K562 (cell line): ENCODE results near the gene ATP6V0C. TPM values are rescaled to one million over a fixed set of nuclear protein-coding genes. Genes with fewer than 3 reads are reported as not detected.

ENCODE experiments used
- C11orf30 ChIP-seq: fragments of 450-650 bp; IDR thresholded peaks from 2 replicates; pipeline ENCODE4 v1.6.1; 2016; ENCODE audit warnings: low read depth, mild to moderate bottlenecking
- CTCFL ChIP-seq: IDR thresholded peaks from 2 replicates; pipeline ENCODE4 v1.6.1; 2011; ENCODE audit warnings: borderline replicate concordance, low read depth, mild to moderate bottlenecking, moderate library complexity, low read length; ENCODE audit not compliant: insufficient read depth, poor library complexity, severe bottlenecking
- DPF2 ChIP-seq: fragments of 450-650 bp; IDR thresholded peaks from 2 replicates; pipeline ENCODE4 v1.6.1; 2016
- FOXK1 ChIP-seq: sonication (generic); formaldehyde crosslinking; IDR thresholded peaks from 2 replicates; pipeline ENCODE4 v1.8.0; 2022; ENCODE audit warnings: missing genetic modification reagents, mild to moderate bottlenecking, borderline replicate concordance
- HDAC1 ChIP-seq, 2 experiments: fragments of 450-650 bp; IDR thresholded peaks; 2 replicates each; pipeline ENCODE4 v1.6.1; 2016 to 2017; ENCODE audit warnings: inconsistent platforms in 1 of 2, mild to moderate bottlenecking in 1 of 2, moderate library complexity in 1 of 2
- HDAC8 ChIP-seq: fragments of 450-650 bp; IDR thresholded peaks from 2 replicates; pipeline ENCODE4 v1.6.1; 2016; ENCODE audit warnings: mild to moderate bottlenecking, missing genetic modification characterization, moderate library complexity, missing compliant biosample characterization
- LEF1 ChIP-seq: fragments of 450-650 bp; IDR thresholded peaks from 2 replicates; pipeline ENCODE4 v1.6.1; 2016; ENCODE audit warnings: mild to moderate bottlenecking
- MNT ChIP-seq, 2 experiments: fragments of 450-650 bp; conservative IDR thresholded peaks; 2 replicates each; pipeline ENCODE4 v1.6.1; 2017; ENCODE audit warnings: mild to moderate bottlenecking in 2 of 2, moderate library complexity in 2 of 2
- MYC ChIP-seq, 2 experiments: fragments of 250-450 bp in 1 of 2; sonication (Bioruptor Pico) in 1 of 2; IDR thresholded peaks; 2 replicates each; pipeline versions ENCODE4 v1.5.1 to v1.6.1; 2012 to 2021; ENCODE audit warnings: low read depth in 2 of 2, borderline replicate concordance in 1 of 2, improper control_type of control experiment in 1 of 2, low read length in 1 of 2, mild to moderate bottlenecking in 1 of 2, moderate library complexity in 1 of 2
- NR4A1 ChIP-seq, 2 experiments: fragments of 250-450 bp in 1 of 2; fragments of 450-650 bp in 1 of 2; sonication (Bioruptor Pico) in 1 of 2; IDR thresholded peaks; 2 replicates each; pipeline versions ENCODE4 v1.4.0 to v1.6.1; 2016 to 2020; ENCODE audit warnings: mild to moderate bottlenecking in 2 of 2, missing compliant biosample characterization in 1 of 2, missing genetic modification characterization in 1 of 2, moderate library complexity in 1 of 2
- POLR2AphosphoS5 ChIP-seq: IDR thresholded peaks from 2 replicates; pipeline ENCODE4 v1.6.1; 2011; ENCODE audit warnings: mild to moderate bottlenecking, low read depth, low read length, moderate library complexity; ENCODE audit not compliant: control insufficient read depth, insufficient read depth
- PRDM10 ChIP-seq: fragments of 450-650 bp; IDR thresholded peaks from 2 replicates; pipeline ENCODE4 v1.6.1; 2018; ENCODE audit not compliant: partially characterized antibody
- RBBP5 ChIP-seq: fragments of 200-600 bp; sonication (generic); IDR thresholded peaks from 2 replicates; pipeline ENCODE4 v1.6.1; 2012; ENCODE audit warnings: borderline replicate concordance, mild to moderate bottlenecking, low read length, control low read depth, inconsistent platforms; ENCODE audit not compliant: insufficient read depth, poor library complexity, severe bottlenecking
- RBM22 ChIP-seq: fragments of 200-400 bp; formaldehyde crosslinking; IDR thresholded peaks from 2 replicates; pipeline ENCODE4 v1.6.1; 2018; ENCODE audit warnings: low read length, low read depth; ENCODE audit not compliant: poor library complexity, severe bottlenecking
- TAF1 ChIP-seq: IDR thresholded peaks from 2 replicates; pipeline ENCODE4 v1.6.1; 2011; ENCODE audit warnings: mild to moderate bottlenecking, low read length, moderate library complexity; ENCODE audit not compliant: insufficient read depth, control insufficient read depth, severe bottlenecking; ENCODE audit errors: extremely low read depth
- TAF15 ChIP-seq: fragments of 200-400 bp; formaldehyde crosslinking; IDR thresholded peaks from 2 replicates; pipeline ENCODE4 v1.6.1; 2017; ENCODE audit warnings: mild to moderate bottlenecking, low read depth, low read length, moderate library complexity
- TCF7 ChIP-seq: sonication (generic); IDR thresholded peaks from 2 replicates; pipeline ENCODE4 v1.6.1; 2016; ENCODE audit warnings: antibody characterized with exemption, borderline replicate concordance
- polyA plus RNA-seq, 8 experiments: library from polyadenylated mRNA; depleted of rRNA in 4 of 8; stranded (reverse) in 5 of 8; unstranded in 3 of 8; fragments of >200 nt; fragmentation: Nextera tagmentation in 2 of 8; fragmentation: Illumina TruSeq in 1 of 8; extraction: Ambion mirVana in 2 of 8; extraction: Trizol in 1 of 8; gene quantifications; 2 replicates each; pipeline versions ENCODE4 v1.2.1 to v1.2.3, GENCODE V29; 2011 to 2014; ENCODE audit warnings: inconsistent platforms in 1 of 8, missing spikeins in 1 of 8
- total RNA-seq, 7 experiments: library from RNA; depleted of rRNA in 6 of 7; stranded (reverse); fragments of >200 nt in 6 of 7; fragmentation: Illumina TruSeq in 2 of 7; extraction: Trizol in 2 of 7; gene quantifications; 2 replicates each; pipeline versions ENCODE4 v1.2.1 to v1.2.3, GENCODE V29; 2011 to 2021; ENCODE audit warnings: low replicate concordance in 1 of 7

ATP6V0C gene
- total and polyA plus RNA-seq, 9 of the 15 experiments (the other 6 are each of a cell fraction or from before 2014, with no cell fraction given), result 2.9 to 228 (median 22.7) TPM

- TF ChIP-seq RBM22 (peak; percentile 88), POLR2AphosphoS5 (0 out of 2 replicates have a peak, but pooled peaks have one; percentile 28), DPF2 (0 out of 2 replicates have a peak, but pooled peaks have one; percentile 37), C11orf30 (peak; percentile 51; the same call in 1 of the 2 replicates), RBBP5 (peak; percentile 49), MNT (conservative IDR thresholded peaks at IDR 0.05) (peak in 1 of 2 experiments; percentile 65; a peak in 3 of 4 replicates), LEF1 (0 out of 2 replicates have a peak, but pooled peaks have one; percentile 33), TAF1 (peak; percentile 30), FOXK1 (CRISPR knock-in tag) (0 out of 2 replicates have a peak, but pooled peaks have one; percentile 65), CTCFL (peak; percentile 74), HDAC1 (IDR thresholded peaks at IDR 0.05) (peak in 1 of 2 experiments; percentile 67; a peak in 2 of 4 replicates), HDAC8 (tag) (no peak), NR4A1 (CRISPR knock-in tag; IDR thresholded peaks at IDR 0.05) (no peak), NR4A1 (tag; IDR thresholded peaks at IDR 0.05) (no peak), PRDM10 (peak; percentile 66), TCF7 (0 out of 2 replicates have a peak, but pooled peaks have one; percentile 20), MYC (IDR thresholded peaks at IDR 0.05; ENCODE audit: low read depth, low read length) (peak; percentile 45; the same call in 1 of the 2 replicates), MYC (CRISPR knock-in tag; IDR thresholded peaks at IDR 0.05; ENCODE audit: borderline replicate concordance, low read depth) (peak; percentile 54; the same call in 1 of the 2 replicates), TAF15 (no peak)
These were observed 7.2 kb downstream of the ATP6V0C start (continued) for GRCh38 chr16:2520784-2521531.
